Liver (tissue), 3 donors: ENCODE data around the gene LTBP2.

Experiments used
- CTCF ChIP-seq: fragments of 150-350 bp; IDR thresholded peaks from 2 replicates; pipeline ENCODE4 v1.5.1; 2017; ENCODE audit warnings: improper control_type of control experiment, low read depth, low read length; ENCODE audit not compliant: missing input control
- FOXA1 ChIP-seq: IDR thresholded peaks from 2 replicates; pipeline ENCODE4 v1.6.1; 2016; ENCODE audit warnings: antibody characterized with exemption
- GABPA ChIP-seq, 2 donors: IDR thresholded peaks in 1 of 2; conservative IDR thresholded peaks in 1 of 2; 2 replicates each; pipeline ENCODE4 v1.6.1; 2016; ENCODE audit warnings: antibody characterized with exemption in 2 of 2, mild to moderate bottlenecking in 1 of 2, moderate library complexity in 1 of 2
- JUND ChIP-seq, 2 donors: IDR thresholded peaks; 2 replicates each; pipeline ENCODE4 v1.6.1; 2016; ENCODE audit warnings: antibody characterized with exemption in 2 of 2
- MAX ChIP-seq: IDR thresholded peaks from 2 replicates; pipeline ENCODE4 v1.6.1; 2016; ENCODE audit warnings: antibody characterized with exemption
- NR2F2 ChIP-seq: IDR thresholded peaks from 2 replicates; pipeline ENCODE4 v1.6.1; 2016; ENCODE audit warnings: antibody characterized with exemption
- RAD21 ChIP-seq, 2 donors: IDR thresholded peaks; 2 replicates each; pipeline ENCODE4 v1.6.1; 2016; ENCODE audit warnings: antibody characterized with exemption in 2 of 2, mild to moderate bottlenecking in 2 of 2
- REST ChIP-seq: IDR thresholded peaks from 2 replicates; pipeline ENCODE4 v1.6.1; 2016; ENCODE audit warnings: antibody characterized with exemption, mild to moderate bottlenecking
- SP1 ChIP-seq: IDR thresholded peaks from 2 replicates; pipeline ENCODE4 v1.6.1; 2018; ENCODE audit warnings: antibody characterized with exemption, mild to moderate bottlenecking
- YY1 ChIP-seq: IDR thresholded peaks from 2 replicates; pipeline ENCODE4 v1.6.1; 2016; ENCODE audit warnings: antibody characterized with exemption, mild to moderate bottlenecking
- ZBTB33 ChIP-seq: IDR thresholded peaks from 2 replicates; pipeline ENCODE4 v1.6.1; 2016; ENCODE audit warnings: antibody characterized with exemption
- donor health status: healthy.
- donor health status: healthy.

- TF ChIP-seq JUND (IDR thresholded peaks at IDR 0.05) (no peak), CTCF (peak; percentile 70), NR2F2 (no peak), YY1 (no peak), GABPA (IDR thresholded peaks at IDR 0.05 in 1 of 2, conservative IDR thresholded peaks at IDR 0.05 in 1 of 2) (no peak), REST (no peak), RAD21 (IDR thresholded peaks at IDR 0.05) (peak; percentile 89 to 91), SP1 (no peak), MAX (no peak), ZBTB33 (no peak), FOXA1 (no peak)
Observed at GRCh38 chr14:74478996-74479635, 132.9 kb downstream of the LTBP2 start.
